SU-DHL-6 (cell line): Measurements from ENCODE around the gene TMEM97.

Experiments used
- H2AFZ ChIP-seq: fragments of 200-600 bp; sonication (generic); 2 replicates; pipeline ENCODE4 v1.6.1; 2014; ENCODE audit warnings: low read depth, mild to moderate bottlenecking, moderate library complexity, mixed read lengths, antibody characterized with exemption, low read length; ENCODE audit not compliant: severe bottlenecking
- H3F3A ChIP-seq: fragments of 200-600 bp; shearing (Covaris generic); 2 replicates; pipeline ENCODE4 v1.6.0; 2016; ENCODE audit warnings: antibody characterized with exemption, mild to moderate bottlenecking; ENCODE audit not compliant: insufficient read depth
- H3K27ac ChIP-seq: fragments of 200-600 bp; sonication (generic); 2 replicates; pipeline ENCODE4 v1.5.1; 2016; ENCODE audit warnings: low read depth, mild to moderate bottlenecking, low read length, moderate library complexity, mixed read lengths
- H3K27me3 ChIP-seq: fragments of 200-600 bp; sonication (generic), shearing (Covaris generic); 2 replicates; pipeline ENCODE4 v1.6.0; 2014; ENCODE audit warnings: mild to moderate bottlenecking, low read length
- H3K36me3 ChIP-seq: fragments of 200-600 bp; sonication (generic); 2 replicates; pipeline ENCODE4 v1.6.1; 2014; ENCODE audit warnings: mild to moderate bottlenecking, low read length, mixed read lengths
- H3K4me2 ChIP-seq: fragments of 300-600, 200-600 bp; shearing (Covaris generic), sonication (generic); 2 replicates; pipeline ENCODE4 v1.6.0; 2014; ENCODE audit warnings: low read length, low read depth, mild to moderate bottlenecking; ENCODE audit not compliant: poor library complexity, severe bottlenecking
- H3K4me3 ChIP-seq: fragments of 200-600 bp; sonication (generic); 2 replicates; pipeline ENCODE4 v1.5.1; 2014; ENCODE audit warnings: antibody characterized with exemption, low read length, mild to moderate bottlenecking, mixed read lengths; ENCODE audit not compliant: insufficient read depth, poor library complexity, severe bottlenecking
- H3K79me2 ChIP-seq: fragments of 200-600 bp; sonication (generic); 2 replicates; pipeline ENCODE4 v1.6.1; 2014; ENCODE audit warnings: mild to moderate bottlenecking, low read length, moderate library complexity; ENCODE audit not compliant: insufficient read depth
- H3K9ac ChIP-seq: fragments of 200-600 bp; sonication (generic); 2 replicates; pipeline ENCODE4 v1.7.0; 2014; ENCODE audit warnings: mild to moderate bottlenecking, low read length
- H3K9me2 ChIP-seq: fragments of 200-600 bp; sonication (generic); replicated peaks from 2 replicates; pipeline ENCODE4 v1.6.1; 2014; ENCODE audit warnings: low read length; ENCODE audit not compliant: insufficient read depth
- H3K9me3 ChIP-seq: fragments of 200-600 bp; sonication (generic); 2 replicates; pipeline ENCODE4 v1.6.1; 2014; ENCODE audit warnings: low read length, mixed read lengths; ENCODE audit not compliant: insufficient read depth
- H4K20me1 ChIP-seq: fragments of 200-600 bp; sonication (generic); 2 replicates; pipeline ENCODE4 v1.6.1; 2014; ENCODE audit warnings: low read depth, mild to moderate bottlenecking, antibody characterized with exemption, low read length, moderate library complexity, mixed read lengths
- EZH2phosphoT487 ChIP-seq: fragments of 200-600 bp; sonication (generic), shearing (Covaris generic); conservative IDR thresholded peaks from 2 replicates; pipeline ENCODE4 v1.6.1; 2018; ENCODE audit warnings: mild to moderate bottlenecking, antibody characterized with exemption, low read length, moderate library complexity, mixed read lengths
- TF ChIP-seq, protein P1 (sequence below): fragments of 200-600 bp; sonication (generic); IDR thresholded peaks from one replicate; pipeline ENCODE4 v1.5.1; 2017; ENCODE audit warnings: antibody characterized with exemption, mild to moderate bottlenecking, low read length, moderate library complexity; ENCODE audit not compliant: insufficient read depth, poor library complexity, severe bottlenecking

Gene TMEM97

DNA sequence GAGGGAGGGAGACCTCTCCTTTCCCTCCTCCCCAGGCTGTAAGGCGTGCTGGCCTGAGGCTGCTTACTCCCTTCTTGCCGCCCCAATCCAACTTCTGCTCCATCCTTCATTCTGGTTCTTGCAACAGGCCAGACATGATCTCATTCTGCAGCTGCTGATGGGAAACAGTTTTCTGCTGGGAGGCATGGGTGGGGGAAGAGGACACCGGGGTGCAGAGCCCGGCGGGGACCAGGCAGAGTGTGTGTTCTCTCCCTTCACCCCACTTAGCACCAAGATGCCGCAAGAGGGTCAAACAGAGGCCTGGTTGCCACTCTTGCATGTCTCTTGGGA is 53.9 kb downstream of the TMEM97 start:
- no peak overlapping the region for H3K27ac ChIP-seq
- no peaks in the 10 kb centered on the region for H3K9me3 ChIP-seq
- H3K4me3 ChIP-seq, result no peak overlapping the region
- peak overlapping the region; percentile 100 for H3K4me2 ChIP-seq
- H3K27me3 ChIP-seq, result no peaks in the 10 kb centered on the region
- no peaks in the 10 kb centered on the region for H3K36me3 ChIP-seq
- no peak overlapping the region for H2AFZ ChIP-seq
- no peaks in the 10 kb centered on the region for H3K9me2 ChIP-seq
- TF ChIP-seq, protein P1, sequence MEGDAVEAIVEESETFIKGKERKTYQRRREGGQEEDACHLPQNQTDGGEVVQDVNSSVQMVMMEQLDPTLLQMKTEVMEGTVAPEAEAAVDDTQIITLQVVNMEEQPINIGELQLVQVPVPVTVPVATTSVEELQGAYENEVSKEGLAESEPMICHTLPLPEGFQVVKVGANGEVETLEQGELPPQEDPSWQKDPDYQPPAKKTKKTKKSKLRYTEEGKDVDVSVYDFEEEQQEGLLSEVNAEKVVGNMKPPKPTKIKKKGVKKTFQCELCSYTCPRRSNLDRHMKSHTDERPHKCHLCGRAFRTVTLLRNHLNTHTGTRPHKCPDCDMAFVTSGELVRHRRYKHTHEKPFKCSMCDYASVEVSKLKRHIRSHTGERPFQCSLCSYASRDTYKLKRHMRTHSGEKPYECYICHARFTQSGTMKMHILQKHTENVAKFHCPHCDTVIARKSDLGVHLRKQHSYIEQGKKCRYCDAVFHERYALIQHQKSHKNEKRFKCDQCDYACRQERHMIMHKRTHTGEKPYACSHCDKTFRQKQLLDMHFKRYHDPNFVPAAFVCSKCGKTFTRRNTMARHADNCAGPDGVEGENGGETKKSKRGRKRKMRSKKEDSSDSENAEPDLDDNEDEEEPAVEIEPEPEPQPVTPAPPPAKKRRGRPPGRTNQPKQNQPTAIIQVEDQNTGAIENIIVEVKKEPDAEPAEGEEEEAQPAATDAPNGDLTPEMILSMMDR, result no peak
- TF ChIP-seq EZH2phosphoT487, result no peak
- H3K9ac ChIP-seq, result no peak overlapping the region
- H3K79me2 ChIP-seq, result no peaks in the 10 kb centered on the region
- no peaks in the 10 kb centered on the region for H4K20me1 ChIP-seq
- H3F3A ChIP-seq, result peaks cover 14% of the 10 kb centered on the region
